GM12878 (cell line): ENCODE data around the gene HOXB3. TPM values are rescaled to one million over a fixed set of nuclear protein-coding genes. Genes with fewer than 3 reads are reported as not detected.

Source experiments
- ATAC-seq: fragments of 200-7000 bp; cut with Tn5 transposase; 3 replicates; pipeline ENCODE4 v1.9.1; 2020; ENCODE audit warnings: mild to moderate bottlenecking, moderate library complexity
- BruUV-seq: library from RNA; stranded (reverse); fragments of 400-500 nt; replicated peaks from 2 replicates; lab custom pipeline; 2021; lab: Mats Ljungman, UMichigan
- CTCF ChIA-PET: fragments of 300-600 bp; sonication (Branson Sonifier 250); formaldehyde crosslinking; extraction: SDS; loops from one replicate; lab custom pipeline; 2021; ENCODE audit warnings: inconsistent platforms; lab: Yijun Ruan, JAX
- POLR2A ChIA-PET: fragments of 350-600 bp; formaldehyde crosslinking; extraction: SDS; loops from one replicate; lab custom pipeline; 2021; ENCODE audit warnings: inconsistent platforms; lab: Charles Lee
- RAD21 ChIA-PET: fragments of 300-600 bp; sonication (Branson Sonifier 250); formaldehyde crosslinking; loops from one replicate; lab custom pipeline; 2023; ENCODE audit warnings: antibody characterized with exemption; ENCODE audit not compliant: unreplicated experiment; lab: Charles Lee
- SMC1A ChIA-PET: fragments of 300-600 bp; sonication (Branson Sonifier 250); formaldehyde crosslinking; loops from one replicate; lab custom pipeline; 2023; ENCODE audit not compliant: unreplicated experiment, uncharacterized antibody; lab: Charles Lee
- DNase-seq: peaks from one replicate; pipeline ENCODE4 v3.0.0-alpha.2; 2011; ENCODE audit warnings: low read depth, low spot score
- FAIRE-seq: peaks from 3 replicates; lab custom pipeline; 2011; peaks lifted over from hg19 to GRCh38; lab: Jason Lieb, UNC
- H2AFZ ChIP-seq: 2 replicates; pipeline ENCODE4 v1.6.0; 2011; ENCODE audit warnings: low read depth, low read length, control low read depth; ENCODE audit not compliant: control insufficient read depth
- H3K27ac ChIP-seq: 2 replicates; pipeline ENCODE4 v1.5.1; 2011; ENCODE audit warnings: control low read depth; ENCODE audit not compliant: control insufficient read depth, insufficient read depth
- H3K27me3 ChIP-seq, 2 experiments: replicated peaks in 1 of 2; 2 replicates each; pipeline versions ENCODE4 v1.6.0 to v1.6.1; 2011; ENCODE audit warnings: low read length in 1 of 2; ENCODE audit not compliant: control insufficient read depth in 2 of 2, insufficient read depth in 2 of 2
- H3K36me3 ChIP-seq, 2 experiments: 2 replicates each; pipeline ENCODE4 v1.5.1; 2011; ENCODE audit warnings: low read length in 1 of 2; ENCODE audit not compliant: control insufficient read depth in 2 of 2, insufficient read depth in 2 of 2
- H3K4me1 ChIP-seq: 2 replicates; pipeline ENCODE4 v1.6.1; 2011; ENCODE audit warnings: mild to moderate bottlenecking, low read length, moderate library complexity, mixed read lengths; ENCODE audit not compliant: control insufficient read depth, insufficient read depth
- H3K4me2 ChIP-seq: 2 replicates; pipeline ENCODE4 v1.6.0; 2011; ENCODE audit warnings: control low read depth; ENCODE audit not compliant: control insufficient read depth, insufficient read depth
- H3K4me3 ChIP-seq: fragments of 200-600 bp; sonication (generic); 2 replicates; pipeline ENCODE4 v1.5.1; 2016
- H3K79me2 ChIP-seq: 2 replicates; pipeline ENCODE4 v1.6.0; 2011; ENCODE audit warnings: low read length; ENCODE audit not compliant: control insufficient read depth, insufficient read depth
- H3K9ac ChIP-seq: 2 replicates; pipeline ENCODE4 v1.8.0; 2011; ENCODE audit warnings: low read length, control low read depth, mixed read lengths; ENCODE audit not compliant: control insufficient read depth, insufficient read depth
- H3K9me3 ChIP-seq: replicated peaks from 3 replicates; pipeline ENCODE4 v1.5.1; 2011; ENCODE audit warnings: mild to moderate bottlenecking, low read length; ENCODE audit not compliant: control insufficient read depth, insufficient read depth
- H4K20me1 ChIP-seq: 2 replicates; pipeline ENCODE4 v1.6.0; 2011; ENCODE audit not compliant: control insufficient read depth, insufficient read depth
- CHD1 ChIP-seq: IDR thresholded peaks from 2 replicates; pipeline ENCODE4 v1.6.1; 2012; ENCODE audit warnings: low read depth, low read length, improper control_type of control experiment
- CHD4 ChIP-seq: fragments of 200-600 bp; sonication (generic); IDR thresholded peaks from 2 replicates; pipeline ENCODE4 v1.6.1; 2016; ENCODE audit warnings: mild to moderate bottlenecking
- DPF2 ChIP-seq: fragments of 450-650 bp; IDR thresholded peaks from 2 replicates; pipeline ENCODE4 v1.6.1; 2017; ENCODE audit warnings: mild to moderate bottlenecking
- HSF1 ChIP-seq: fragments of 150-350 bp; IDR thresholded peaks from 2 replicates; pipeline ENCODE4 v1.6.1; 2014; ENCODE audit warnings: mild to moderate bottlenecking, low read depth, low read length
- KDM1A ChIP-seq: fragments of 200-600 bp; sonication (generic); IDR thresholded peaks from 2 replicates; pipeline ENCODE4 v1.6.1; 2016; ENCODE audit warnings: borderline replicate concordance
- LARP7 ChIP-seq: fragments of 450-650 bp; IDR thresholded peaks from 2 replicates; pipeline ENCODE4 v1.6.1; 2017; ENCODE audit warnings: mild to moderate bottlenecking
- MEF2A ChIP-seq: IDR thresholded peaks from 2 replicates; pipeline ENCODE4 v1.6.1; 2011; ENCODE audit warnings: low read depth, mild to moderate bottlenecking, low read length, moderate library complexity; ENCODE audit not compliant: insufficient read depth
- MYB ChIP-seq: fragments of 150-350 bp; IDR thresholded peaks from 2 replicates; pipeline ENCODE4 v1.6.1; 2014; ENCODE audit warnings: mild to moderate bottlenecking, low read depth, low read length, borderline replicate concordance
- NBN ChIP-seq: fragments of 450-650 bp; IDR thresholded peaks from 2 replicates; pipeline ENCODE4 v1.6.1; 2016
- NFYA ChIP-seq: IDR thresholded peaks from 2 replicates; pipeline ENCODE4 v1.6.1; 2011; ENCODE audit warnings: low read depth, mild to moderate bottlenecking, low read length, improper control_type of control experiment, borderline replicate concordance
- PAX5 ChIP-seq: IDR thresholded peaks from 2 replicates; pipeline ENCODE4 v1.6.1; 2011; ENCODE audit warnings: low read depth, low read length, borderline replicate concordance
- RAD21 ChIP-seq: IDR thresholded peaks from 2 replicates; pipeline ENCODE4 v1.6.1; 2011; ENCODE audit warnings: mild to moderate bottlenecking, low read depth, low read length, moderate library complexity; ENCODE audit not compliant: insufficient read depth
- RUNX3 ChIP-seq: IDR thresholded peaks from 2 replicates; pipeline ENCODE4 v1.6.1; 2012; ENCODE audit warnings: low read length, inconsistent platforms
- SIX5 ChIP-seq: IDR thresholded peaks from 2 replicates; pipeline ENCODE4 v1.6.1; 2011; ENCODE audit warnings: mild to moderate bottlenecking, low read depth, low read length, moderate library complexity; ENCODE audit not compliant: severe bottlenecking
- WGBS: methylation state at CpG from one replicate; pipeline ENCODE4 v1.1.6; 2016; ENCODE audit warnings: low lambda C conversion rate; ENCODE audit not compliant: insufficient replicate concordance, insufficient coverage; ENCODE audit errors: missing lambda C conversion rate; 5-methylcytosine and 5-hydroxymethylcytosine counted together
- in situ Hi-C: fragments of 300-500 bp; cut with MboI; formaldehyde crosslinking; loops from 9 replicates; pipeline ENCODE4 v1.14.3; 2018; ENCODE audit warnings: mixed read lengths
- intact Hi-C: fragments of 100-400 bp; cut with micrococcal nuclease; formaldehyde crosslinking; loops from one replicate; pipeline ENCODE4 v1.14.2; 2022; ENCODE audit not compliant: unreplicated experiment
- polyA plus RNA-seq, 11 experiments: library from polyadenylated mRNA; depleted of rRNA in 4 of 11; unstranded in 6 of 11; stranded (reverse) in 5 of 11; fragments of >200 nt; fragmentation: Nextera tagmentation in 4 of 11; fragmentation: Illumina TruSeq in 1 of 11; extraction: Ambion mirVana in 4 of 11; extraction: Trizol in 1 of 11; gene quantifications; 1 replicate in 1 of 11; 2 replicates in 10 of 11; pipeline versions ENCODE4 v1.2.1 to v1.2.3, GENCODE V29; 2011 to 2016; ENCODE audit warnings: inconsistent platforms in 2 of 11, missing spikeins in 2 of 11, low read depth in 1 of 11
- total RNA-seq, 4 experiments: library from RNA; depleted of rRNA in 3 of 4; stranded (reverse); fragments of >200 nt in 3 of 4; fragmentation: Illumina TruSeq in 1 of 4; extraction: Trizol in 1 of 4; gene quantifications; 2 replicates each; pipeline versions ENCODE4 v1.2.1 to v1.2.3, GENCODE V29; 2013 to 2021
- TF ChIP-seq, protein P1 (sequence below): fragments of 450-650 bp; conservative IDR thresholded peaks from 2 replicates; pipeline ENCODE4 v1.6.1; 2017; ENCODE audit warnings: mild to moderate bottlenecking, moderate library complexity
- TF ChIP-seq, protein P2 (sequence below): IDR thresholded peaks from 2 replicates; pipeline ENCODE4 v1.6.1; 2012; ENCODE audit warnings: improper control_type of control experiment, low read depth, low read length; ENCODE audit not compliant: insufficient replicate concordance

The HOXB3 gene
- total and polyA plus RNA-seq, 10 of the 15 experiments (the other 5 are each of a cell fraction or from before 2014, with no cell fraction given) = 0.19 to 7.7 (median 2.9) TPM

GRCh38 chr17:48527547-48527932, 62.5 kb downstream of the HOXB3 start:
- H3K9ac ChIP-seq = no peak overlapping the region
- no peak overlapping the region for H3K4me3 ChIP-seq
- H3K9me3 ChIP-seq = no peaks in the 10 kb centered on the region
- WGBS = 69% methylated on average over 14 of the region's 14 CpGs
- ChIA-PET SMC1A (no interaction called here), RAD21 (no interaction called here), CTCF (no interaction called here), POLR2A (interaction anchor here (0.6 to 1.5 kb wide), 2 partner anchors 12 to 32 kb away, joined by 3 to 5 read pairs; no protein-coding TSS in a partner anchor)
- no peak overlapping the region for H3K4me2 ChIP-seq
- no peaks in the 10 kb centered on the region for H3K36me3 ChIP-seq
- BruUV-seq = no TSS peak
- no peaks in the 10 kb centered on the region for H4K20me1 ChIP-seq
- H3K79me2 ChIP-seq = no peaks in the 10 kb centered on the region
- H2AFZ ChIP-seq = no peak overlapping the region
- no peak overlapping the region for H3K27ac ChIP-seq
- in situ Hi-C loops (no loop called here), intact Hi-C loops (no loop called here)
- FAIRE-seq = no peak
- DNase-seq = no peak
- no peak for ATAC-seq
- no peaks in the 10 kb centered on the region for H3K4me1 ChIP-seq
- H3K27me3 ChIP-seq = 0 out of 4 replicates have a peak, but pooled peaks cover 0 to 3% of the 10 kb centered on the region in 2 experiments
- no peak for TF ChIP-seq MEF2A
- no peak for TF ChIP-seq RAD21
- TF ChIP-seq NFYA = no peak
- TF ChIP-seq KDM1A = no peak
- TF ChIP-seq CHD1 = no peak
- no peak for TF ChIP-seq SIX5
- TF ChIP-seq CHD4 = no peak
- no peak for TF ChIP-seq PAX5
- TF ChIP-seq, protein P1, sequence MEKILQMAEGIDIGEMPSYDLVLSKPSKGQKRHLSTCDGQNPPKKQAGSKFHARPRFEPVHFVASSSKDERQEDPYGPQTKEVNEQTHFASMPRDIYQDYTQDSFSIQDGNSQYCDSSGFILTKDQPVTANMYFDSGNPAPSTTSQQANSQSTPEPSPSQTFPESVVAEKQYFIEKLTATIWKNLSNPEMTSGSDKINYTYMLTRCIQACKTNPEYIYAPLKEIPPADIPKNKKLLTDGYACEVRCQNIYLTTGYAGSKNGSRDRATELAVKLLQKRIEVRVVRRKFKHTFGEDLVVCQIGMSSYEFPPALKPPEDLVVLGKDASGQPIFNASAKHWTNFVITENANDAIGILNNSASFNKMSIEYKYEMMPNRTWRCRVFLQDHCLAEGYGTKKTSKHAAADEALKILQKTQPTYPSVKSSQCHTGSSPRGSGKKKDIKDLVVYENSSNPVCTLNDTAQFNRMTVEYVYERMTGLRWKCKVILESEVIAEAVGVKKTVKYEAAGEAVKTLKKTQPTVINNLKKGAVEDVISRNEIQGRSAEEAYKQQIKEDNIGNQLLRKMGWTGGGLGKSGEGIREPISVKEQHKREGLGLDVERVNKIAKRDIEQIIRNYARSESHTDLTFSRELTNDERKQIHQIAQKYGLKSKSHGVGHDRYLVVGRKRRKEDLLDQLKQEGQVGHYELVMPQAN = no peak
- TF ChIP-seq MYB = no peak
- TF ChIP-seq RUNX3 = no peak
- TF ChIP-seq LARP7 = no peak
- no peak for TF ChIP-seq DPF2
- no peak for TF ChIP-seq HSF1
- TF ChIP-seq NBN = no peak
- TF ChIP-seq, protein P2, sequence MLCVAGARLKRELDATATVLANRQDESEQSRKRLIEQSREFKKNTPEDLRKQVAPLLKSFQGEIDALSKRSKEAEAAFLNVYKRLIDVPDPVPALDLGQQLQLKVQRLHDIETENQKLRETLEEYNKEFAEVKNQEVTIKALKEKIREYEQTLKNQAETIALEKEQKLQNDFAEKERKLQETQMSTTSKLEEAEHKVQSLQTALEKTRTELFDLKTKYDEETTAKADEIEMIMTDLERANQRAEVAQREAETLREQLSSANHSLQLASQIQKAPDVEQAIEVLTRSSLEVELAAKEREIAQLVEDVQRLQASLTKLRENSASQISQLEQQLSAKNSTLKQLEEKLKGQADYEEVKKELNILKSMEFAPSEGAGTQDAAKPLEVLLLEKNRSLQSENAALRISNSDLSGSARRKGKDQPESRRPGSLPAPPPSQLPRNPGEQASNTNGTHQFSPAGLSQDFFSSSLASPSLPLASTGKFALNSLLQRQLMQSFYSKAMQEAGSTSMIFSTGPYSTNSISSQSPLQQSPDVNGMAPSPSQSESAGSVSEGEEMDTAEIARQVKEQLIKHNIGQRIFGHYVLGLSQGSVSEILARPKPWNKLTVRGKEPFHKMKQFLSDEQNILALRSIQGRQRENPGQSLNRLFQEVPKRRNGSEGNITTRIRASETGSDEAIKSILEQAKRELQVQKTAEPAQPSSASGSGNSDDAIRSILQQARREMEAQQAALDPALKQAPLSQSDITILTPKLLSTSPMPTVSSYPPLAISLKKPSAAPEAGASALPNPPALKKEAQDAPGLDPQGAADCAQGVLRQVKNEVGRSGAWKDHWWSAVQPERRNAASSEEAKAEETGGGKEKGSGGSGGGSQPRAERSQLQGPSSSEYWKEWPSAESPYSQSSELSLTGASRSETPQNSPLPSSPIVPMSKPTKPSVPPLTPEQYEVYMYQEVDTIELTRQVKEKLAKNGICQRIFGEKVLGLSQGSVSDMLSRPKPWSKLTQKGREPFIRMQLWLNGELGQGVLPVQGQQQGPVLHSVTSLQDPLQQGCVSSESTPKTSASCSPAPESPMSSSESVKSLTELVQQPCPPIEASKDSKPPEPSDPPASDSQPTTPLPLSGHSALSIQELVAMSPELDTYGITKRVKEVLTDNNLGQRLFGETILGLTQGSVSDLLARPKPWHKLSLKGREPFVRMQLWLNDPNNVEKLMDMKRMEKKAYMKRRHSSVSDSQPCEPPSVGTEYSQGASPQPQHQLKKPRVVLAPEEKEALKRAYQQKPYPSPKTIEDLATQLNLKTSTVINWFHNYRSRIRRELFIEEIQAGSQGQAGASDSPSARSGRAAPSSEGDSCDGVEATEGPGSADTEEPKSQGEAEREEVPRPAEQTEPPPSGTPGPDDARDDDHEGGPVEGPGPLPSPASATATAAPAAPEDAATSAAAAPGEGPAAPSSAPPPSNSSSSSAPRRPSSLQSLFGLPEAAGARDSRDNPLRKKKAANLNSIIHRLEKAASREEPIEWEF = no peak
